Transverse colon (tissue), 4 donors: Measurements from ENCODE around the gene CCDC88C. TPM values are rescaled to one million over a fixed set of nuclear protein-coding genes. Genes with fewer than 3 reads are reported as not detected.
"Not testable (repeated sequence)": the region's sequence is repeated elsewhere in the genome, so short reads cannot be mapped to it uniquely, and the experiment has no call there.

Source experiments
- DNase-seq: peaks from one replicate; pipeline ENCODE4 v3.0.0-alpha.2; 2019
- H3K27ac ChIP-seq, 4 donors: fragments of 200-600 bp; sonication (generic); 2 replicates each; pipeline ENCODE4 v1.5.1; 2016 to 2018; ENCODE audit warnings: inconsistent platforms in 4 of 4
- H3K27me3 ChIP-seq: fragments of 200-600 bp; sonication (generic); 2 replicates; pipeline ENCODE4 v1.5.1; 2017; ENCODE audit warnings: inconsistent platforms
- H3K36me3 ChIP-seq, 4 donors: fragments of 200-600 bp; sonication (generic); 2 replicates each; pipeline ENCODE4 v1.5.1; 2017 to 2019; ENCODE audit warnings: inconsistent platforms in 4 of 4
- H3K4me1 ChIP-seq, 4 donors: fragments of 200-600 bp; sonication (generic); 2 replicates each; pipeline ENCODE4 v1.5.1; 2017 to 2020; ENCODE audit warnings: inconsistent platforms in 4 of 4
- H3K4me3 ChIP-seq, 4 donors: fragments of 200-600 bp; sonication (generic); 1 replicate in 1 of 4; 2 replicates in 3 of 4; pipeline versions ENCODE4 v1.5.1 to v1.6.1; 2017 to 2019; ENCODE audit warnings: inconsistent platforms in 4 of 4
- H3K9me3 ChIP-seq, 2 donors: fragments of 200-600 bp; sonication (generic); 2 replicates each; pipeline ENCODE4 v1.5.1; 2017 to 2019; ENCODE audit warnings: inconsistent platforms in 2 of 2
- CTCF ChIP-seq, 5 experiments: fragments of 200-600 bp in 3 of 5; fragments of 450-650 bp in 2 of 5; sonication (generic) in 3 of 5; IDR thresholded peaks; 1 replicate in 2 of 5; 2 replicates in 3 of 5; pipeline ENCODE4 v1.5.1; 2016 to 2017; ENCODE audit warnings: antibody characterized with exemption in 5 of 5, inconsistent platforms in 3 of 5, mild to moderate bottlenecking in 2 of 5, moderate library complexity in 1 of 5
- EP300 ChIP-seq: sonication (generic); formaldehyde crosslinking; IDR thresholded peaks from one replicate; pipeline ENCODE4 v1.6.1; 2017; ENCODE audit warnings: antibody characterized with exemption, low read depth
- POLR2A ChIP-seq: fragments of 450-650 bp; IDR thresholded peaks from one replicate; pipeline ENCODE4 v1.6.1; 2016; ENCODE audit warnings: antibody characterized with exemption, mild to moderate bottlenecking, moderate library complexity
- POLR2AphosphoS5 ChIP-seq, 3 donors: sonication (generic); formaldehyde crosslinking; IDR thresholded peaks; one replicate each; pipeline ENCODE4 v1.6.1; 2016; ENCODE audit warnings: antibody characterized with exemption in 3 of 3
- WGBS, 2 donors: methylation state at CpG; one replicate each; pipeline ENCODE4 v1.1.5; 2018; ENCODE audit warnings: low coverage in 1 of 2; 5-methylcytosine and 5-hydroxymethylcytosine counted together
- in situ Hi-C, 4 donors: fragments of 200-750 bp; cut with MboI; loops; one replicate each; pipeline versions ENCODE4 v1.15.0 to v1.15.1; 2017; ENCODE audit warnings: low sequenced_read_pairs in 3 of 4, low pct_ligation_motif_present in 1 of 4, low pct_unique_long_range_greater_than_20kb in 1 of 4
- intact Hi-C: fragments of 100-400 bp; cut with DNase I; formaldehyde crosslinking; loops from one replicate; pipeline ENCODE4 v1.15.1; 2023; ENCODE audit warnings: low total_unique reads
- total RNA-seq, 4 donors: library from RNA; depleted of rRNA; stranded (reverse); fragments of >200 nt; gene quantifications; one replicate each; pipeline ENCODE4 v1.1.0, GENCODE V29; 2016

The CCDC88C gene
- total RNA-seq, 4 donors from 2014 or later = 29.5 to 171 (median 60.3) TPM

- Histone ChIP-seq H3K36me3 (peaks cover 0 to 6% (median 0%) of the 10 kb centered on the region in 4 donors), H3K27me3 (no peaks in the 10 kb centered on the region), H3K4me1 (peaks cover 6 to 10% (median 10%) of the 10 kb centered on the region in 4 donors), H3K4me3 (no peak overlapping the region), H3K27ac (no peak overlapping the region), H3K9me3 (no peaks in the 10 kb centered on the region)
- DNase-seq = no peak
- in situ Hi-C loops = no loop called here
- WGBS, 2 donors = 64 to 88% methylated on average over 1 to 5 of the region's 8 CpGs
- intact Hi-C loops = no loop called here
- TF ChIP-seq POLR2AphosphoS5 (IDR thresholded peaks at IDR 0.05) (no peak), EP300 (no peak), CTCF (IDR thresholded peaks at IDR 0.05) (no peak)
Observed at GRCh38 chr14:91270619-91271018, 147.0 kb downstream of the CCDC88C start.

GRCh38 chr14:91270188-91270587 is 147.4 kb downstream of the CCDC88C start:
- no peak for DNase-seq
- TF ChIP-seq EP300 (no peak), CTCF (IDR thresholded peaks at IDR 0.05) (no peak), POLR2AphosphoS5 (IDR thresholded peaks at IDR 0.05) (no peak), POLR2A (no peak)
- in situ Hi-C loops (no loop called here), intact Hi-C loops (no loop called here)
- H3K4me1 ChIP-seq = peaks cover 6 to 10% (median 10%) of the 10 kb centered on the region in 4 donors
- H3K4me3 ChIP-seq = no peak overlapping the region
- H3K9me3 ChIP-seq = no peaks in the 10 kb centered on the region
- 86% methylated on average over 5 of the region's 6 CpGs; no CpG with 5 or more reads in 1 of the 2 donors for WGBS, 2 donors
- H3K36me3 ChIP-seq = peaks cover 0 to 6% (median 0%) of the 10 kb centered on the region in 4 donors
- H3K27me3 ChIP-seq = peaks cover 2% of the 10 kb centered on the region
- no peak overlapping the region for H3K27ac ChIP-seq

DNA sequence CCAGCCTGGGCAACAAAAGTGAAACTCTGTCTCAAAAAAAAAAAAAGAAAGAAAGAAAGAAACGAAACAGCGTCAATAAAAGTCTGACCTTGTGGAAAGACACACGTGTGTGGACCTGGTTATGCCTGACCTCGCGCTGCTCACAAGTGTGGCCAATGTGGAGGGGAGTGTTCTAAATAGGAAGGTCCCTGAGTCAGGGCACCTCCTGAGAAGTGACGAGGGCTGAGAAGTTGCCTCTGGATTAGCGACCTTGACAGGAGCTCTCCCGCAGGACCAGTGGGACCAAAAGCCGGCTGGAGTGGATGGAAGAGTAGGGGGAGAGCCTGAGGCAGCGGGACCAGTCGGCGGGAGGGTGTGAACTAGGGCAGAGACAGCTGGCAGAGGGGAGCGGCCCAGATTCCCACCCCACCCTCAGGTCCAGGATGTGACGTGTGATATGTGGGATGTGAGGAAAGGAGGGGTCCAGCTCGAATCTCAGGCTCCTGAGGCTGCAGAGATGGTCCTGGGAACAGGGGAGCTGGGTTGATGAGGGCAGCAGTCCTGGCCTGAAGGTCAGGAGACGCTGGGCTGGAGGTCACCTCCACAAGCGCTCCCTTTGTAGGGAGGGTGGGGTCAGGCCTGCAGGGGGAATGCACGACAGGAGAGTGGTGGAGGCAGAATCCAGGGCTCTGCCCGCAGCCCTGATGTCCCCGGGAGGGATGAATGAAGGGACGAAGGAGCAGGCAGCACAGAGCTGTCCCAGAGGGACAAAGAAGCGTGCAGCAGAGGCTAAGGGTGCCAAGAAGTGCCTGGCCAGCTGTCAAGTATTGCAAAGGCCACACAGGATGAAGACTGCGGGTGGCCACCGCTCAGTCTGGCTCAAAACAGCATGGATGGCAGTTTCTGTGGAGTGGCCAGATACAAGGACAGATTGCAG is 148.3 kb downstream of the CCDC88C start:
- peaks cover 0 to 6% (median 0%) of the 10 kb centered on the region in 4 donors for H3K36me3 ChIP-seq
- H3K27me3 ChIP-seq = peaks cover 8% of the 10 kb centered on the region
- intact Hi-C loops = no loop called here
- H3K4me1 ChIP-seq = peaks cover 6 to 16% (median 15%) of the 10 kb centered on the region in 4 donors
- DNase-seq = peak; percentile 39
- WGBS, 2 donors = 30 to 54% methylated on average over 8 to 24 of the region's 24 CpGs
- peak overlapping the region in 1 of 4 donors; percentile 18 for H3K27ac ChIP-seq
- H3K9me3 ChIP-seq = no peaks in the 10 kb centered on the region
- in situ Hi-C loops = no loop called here
- H3K4me3 ChIP-seq = no peak overlapping the region
- no peak for TF ChIP-seq POLR2A

- 96% methylated on average over 7 of the region's 7 CpGs; no CpG with 5 or more reads in 1 of the 2 donors for WGBS, 2 donors
- Histone ChIP-seq H3K27me3 (peaks cover 8% of the 10 kb centered on the region), H3K36me3 (peaks cover 0 to 2% (median 0%) of the 10 kb centered on the region in 4 donors), H3K4me1 (peaks cover 9 to 21% (median 19%) of the 10 kb centered on the region in 4 donors), H3K4me3 (no peak overlapping the region), H3K9me3 (no peaks in the 10 kb centered on the region), H3K27ac (no peak overlapping the region)
- no peak for TF ChIP-seq EP300
- TF ChIP-seq POLR2A = no peak
- intact Hi-C loops = no loop called here
- DNase-seq = no peak
- in situ Hi-C loops = no loop called here
Observed at GRCh38 chr14:91267965-91268437, 149.6 kb downstream of the CCDC88C start.

DNA sequence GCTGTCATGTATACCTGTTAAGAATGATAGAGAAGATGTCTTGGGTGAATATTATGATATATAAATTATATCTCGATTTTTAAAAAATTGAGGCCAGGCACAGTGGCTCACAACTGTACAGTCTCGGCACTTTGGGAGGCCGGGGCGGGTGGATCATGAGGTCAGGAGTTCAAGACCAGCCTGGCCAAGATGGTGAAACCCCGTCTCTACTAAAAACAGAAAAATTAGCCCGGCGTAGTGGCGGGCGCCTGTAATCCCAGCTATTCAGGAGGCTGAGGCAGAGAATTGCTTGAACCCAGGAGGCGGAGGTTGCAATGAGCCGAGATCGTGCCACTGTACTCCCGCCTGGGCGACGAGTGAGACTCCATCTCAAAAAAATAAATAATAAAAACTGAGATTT is 151.3 kb downstream of the CCDC88C start:
- intact Hi-C loops, H3K27ac ChIP-seq, H3K36me3 ChIP-seq, H3K4me3 ChIP-seq, H3K9me3 ChIP-seq, DNase-seq, H3K27me3 ChIP-seq, in situ Hi-C loops: not testable (repeated sequence)
- WGBS, 2 donors = 93 to 95% methylated on average over 15 of the region's 15 CpGs
- H3K4me1 ChIP-seq = peaks cover 9 to 21% (median 19%) of the 10 kb centered on the region in 4 donors
